Measurements from ENCODE around the gene KCNK10. TPM values are rescaled to one million over a fixed set of nuclear protein-coding genes. Genes with fewer than 3 reads are reported as not detected.

The KCNK10 gene
- total RNA-seq, 1 donor from 2014 or later, result 0.09 TPM

GRCh38 chr14:88324930-88325329 lies 1.9 kb upstream of the KCNK10 start:
- Histone ChIP-seq H3K4me3 (no peak overlapping the region), H3K27ac (no peak overlapping the region), H3K9me3 (no peaks in the 10 kb centered on the region), H3K36me3 (no peaks in the 10 kb centered on the region), H3K27me3 (peaks cover 64% of the 10 kb centered on the region), H3K4me1 (no peaks in the 10 kb centered on the region)
- TF ChIP-seq, protein P1, sequence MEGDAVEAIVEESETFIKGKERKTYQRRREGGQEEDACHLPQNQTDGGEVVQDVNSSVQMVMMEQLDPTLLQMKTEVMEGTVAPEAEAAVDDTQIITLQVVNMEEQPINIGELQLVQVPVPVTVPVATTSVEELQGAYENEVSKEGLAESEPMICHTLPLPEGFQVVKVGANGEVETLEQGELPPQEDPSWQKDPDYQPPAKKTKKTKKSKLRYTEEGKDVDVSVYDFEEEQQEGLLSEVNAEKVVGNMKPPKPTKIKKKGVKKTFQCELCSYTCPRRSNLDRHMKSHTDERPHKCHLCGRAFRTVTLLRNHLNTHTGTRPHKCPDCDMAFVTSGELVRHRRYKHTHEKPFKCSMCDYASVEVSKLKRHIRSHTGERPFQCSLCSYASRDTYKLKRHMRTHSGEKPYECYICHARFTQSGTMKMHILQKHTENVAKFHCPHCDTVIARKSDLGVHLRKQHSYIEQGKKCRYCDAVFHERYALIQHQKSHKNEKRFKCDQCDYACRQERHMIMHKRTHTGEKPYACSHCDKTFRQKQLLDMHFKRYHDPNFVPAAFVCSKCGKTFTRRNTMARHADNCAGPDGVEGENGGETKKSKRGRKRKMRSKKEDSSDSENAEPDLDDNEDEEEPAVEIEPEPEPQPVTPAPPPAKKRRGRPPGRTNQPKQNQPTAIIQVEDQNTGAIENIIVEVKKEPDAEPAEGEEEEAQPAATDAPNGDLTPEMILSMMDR (IDR thresholded peaks at IDR 0.05), result no peak
- ATAC-seq (no peak), DNase-seq (no peak)
- intact Hi-C loops (cut with DNase I), result no loop called here

- no peak for ATAC-seq
- Histone ChIP-seq H3K4me1 (no peaks in the 10 kb centered on the region), H3K36me3 (no peaks in the 10 kb centered on the region), H3K4me3 (no peak overlapping the region), H3K9me3 (no peaks in the 10 kb centered on the region), H3K27me3 (peaks cover 64% of the 10 kb centered on the region), H3K27ac (no peak overlapping the region)
- DNase-seq, result no peak
- intact Hi-C loops (cut with DNase I), result no loop called here
- TF ChIP-seq, protein P1 (IDR thresholded peaks at IDR 0.05), result no peak
These were observed 1.4 kb upstream of the KCNK10 start for GRCh38 chr14:88324491-88324890.

- Histone ChIP-seq H3K4me3 (no peak overlapping the region), H3K9me3 (no peaks in the 10 kb centered on the region), H3K27ac (no peak overlapping the region), H3K4me1 (no peaks in the 10 kb centered on the region), H3K27me3 (peaks cover 64% of the 10 kb centered on the region), H3K36me3 (no peaks in the 10 kb centered on the region)
- no peak for ATAC-seq
- intact Hi-C loops (cut with DNase I), result no loop called here
- TF ChIP-seq, protein P1 (IDR thresholded peaks at IDR 0.05), result no peak
- DNase-seq, result no peak
These were observed 592 bp upstream of the KCNK10 start for GRCh38 chr14:88323523-88324199.

- Histone ChIP-seq H3K36me3 (no peaks in the 10 kb centered on the region), H3K4me1 (no peaks in the 10 kb centered on the region), H3K27ac (no peak overlapping the region), H3K4me3 (no peak overlapping the region), H3K9me3 (no peaks in the 10 kb centered on the region), H3K27me3 (peaks cover 53% of the 10 kb centered on the region)
- TF ChIP-seq, protein P1 (IDR thresholded peaks at IDR 0.05), result no peak
- DNase-seq (no peak), ATAC-seq (no peak)
- intact Hi-C loops (cut with DNase I), result no loop called here
These were observed 474 bp downstream of the KCNK10 start for GRCh38 chr14:88322504-88323085.

DNA sequence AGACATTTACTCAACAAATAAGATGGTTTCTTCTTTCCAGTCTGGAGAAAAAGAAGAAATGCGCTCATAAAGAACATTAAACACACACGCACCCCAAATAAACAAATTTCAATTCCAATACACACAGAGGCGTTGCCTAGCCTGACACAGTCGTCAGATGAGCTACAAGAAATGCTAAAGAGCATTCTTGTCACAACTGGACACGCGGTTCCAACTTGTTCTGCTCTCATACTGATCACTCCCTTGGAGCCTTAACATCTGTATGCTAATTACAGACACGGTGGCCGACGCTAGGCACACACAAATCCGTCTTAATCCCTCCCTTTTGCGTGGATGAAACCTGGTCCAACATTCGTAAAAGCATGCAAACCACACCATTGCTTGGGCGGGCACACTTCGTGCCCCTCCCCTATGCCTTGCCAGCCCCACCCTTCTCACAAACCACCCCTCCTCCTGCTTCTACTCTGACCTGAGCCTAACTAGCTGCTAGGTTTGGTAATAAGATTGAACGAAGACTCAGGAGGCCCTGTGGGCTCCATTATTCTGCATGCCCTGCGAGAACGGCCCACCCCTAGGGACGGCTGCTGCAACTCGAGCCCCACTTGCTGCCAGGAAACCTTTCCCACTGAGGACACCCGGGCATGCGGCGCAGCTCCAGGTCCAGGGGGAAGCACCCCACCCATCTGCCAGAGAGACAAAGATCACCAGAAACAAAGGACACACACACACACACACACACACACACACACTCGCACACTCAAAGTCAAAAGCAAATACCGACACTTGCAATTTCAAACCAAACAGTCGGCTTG lies 1.2 kb downstream of the KCNK10 start:
- no peak for DNase-seq

More for the DNA sequence above, 1.2 kb downstream of the KCNK10 start:
- Histone ChIP-seq H3K9me3 (no peaks in the 10 kb centered on the region), H3K36me3 (no peaks in the 10 kb centered on the region), H3K4me1 (no peaks in the 10 kb centered on the region), H3K27me3 (peaks cover 46% of the 10 kb centered on the region), H3K27ac (no peak overlapping the region), H3K4me3 (no peak overlapping the region)
- TF ChIP-seq, protein P1 (IDR thresholded peaks at IDR 0.05), result no peak
- no peak for ATAC-seq
- intact Hi-C loops (cut with DNase I), result no loop called here

Measured in upper lobe of right lung (tissue), 1 donor.